Activated B cell treated with CpG ODN at 0.5 μM for 24 hours (primary cell): Measurements from ENCODE around the gene RASD2. TPM values are rescaled to one million over a fixed set of nuclear protein-coding genes. Genes with fewer than 3 reads are reported as not detected.
"Not testable (repeated sequence)": the region's sequence is repeated elsewhere in the genome, so short reads cannot be mapped to it uniquely, and the experiment has no call there.

Experiments
- ATAC-seq: fragments of 200-7000 bp; cut with Tn5 transposase; one replicate; pipeline ENCODE4 v1.10.0; 2021; ENCODE audit warnings: low read depth, mild to moderate bottlenecking, moderate library complexity
- CTCF ChIA-PET: fragments of 350-600 bp; sonication (Branson Sonifier 250); formaldehyde crosslinking; loops from one replicate; lab custom pipeline; 2021; ENCODE audit warnings: antibody characterized with exemption; lab: Charles Lee
- POLR2A ChIA-PET: fragments of 350-600 bp; sonication (Branson Sonifier 250); formaldehyde crosslinking; loops from one replicate; lab custom pipeline; 2021; ENCODE audit warnings: antibody characterized with exemption; lab: Charles Lee
- DNase-seq: peaks from one replicate; pipeline ENCODE4 v3.0.0; 2022
- H3K27ac Mint-ChIP-seq: one replicate; pipeline ENCODE4 v1.8.0; 2020; ENCODE audit warnings: mixed read lengths
- H3K27me3 Mint-ChIP-seq: one replicate; pipeline ENCODE4 v1.8.0; 2021; ENCODE audit warnings: mixed read lengths
- H3K36me3 Mint-ChIP-seq: one replicate; pipeline ENCODE4 v1.8.0; 2021; ENCODE audit warnings: low read depth, mixed read lengths
- H3K4me1 Mint-ChIP-seq: one replicate; pipeline ENCODE4 v1.8.0; 2021; ENCODE audit warnings: mixed read lengths
- H3K4me3 Mint-ChIP-seq: one replicate; pipeline ENCODE4 v1.8.0; 2020; ENCODE audit warnings: mild to moderate bottlenecking, mixed read lengths
- H3K9me3 Mint-ChIP-seq: one replicate; pipeline ENCODE4 v1.8.0; 2020; ENCODE audit warnings: mixed read lengths
- CTCF ChIP-seq: fragments of 200-600 bp; IDR thresholded peaks from one replicate; pipeline ENCODE4 v1.8.0; 2022; ENCODE audit warnings: antibody characterized with exemption, mild to moderate bottlenecking
- intact Hi-C: fragments of 100-400 bp; cut with micrococcal nuclease; formaldehyde crosslinking; loops from one replicate; pipeline ENCODE4 v1.15.1; 2024
- total RNA-seq: library from RNA; stranded (reverse); gene quantifications from 2 replicates; pipeline ENCODE4 v1.2.3, GENCODE V29; 2022

Gene RASD2
- total RNA-seq, 1 donor from 2014 or later = not detected

GRCh38 chr22:35498026-35498800 is 42.4 kb upstream of the RASD2 start:
- Mint-ChIP-seq H3K36me3 (no peaks in the 10 kb centered on the region), H3K4me3 (no peak overlapping the region), H3K9me3 (no peaks in the 10 kb centered on the region), H3K27me3 (peaks cover 45% of the 10 kb centered on the region), H3K27ac (no peak overlapping the region), H3K4me1 (no peaks in the 10 kb centered on the region)
- CTCF ChIA-PET = no interaction called here
- ATAC-seq (no peak), DNase-seq (no peak)
- POLR2A ChIA-PET = no interaction called here
- intact Hi-C loops = no loop called here
- no peak for TF ChIP-seq CTCF

DNA sequence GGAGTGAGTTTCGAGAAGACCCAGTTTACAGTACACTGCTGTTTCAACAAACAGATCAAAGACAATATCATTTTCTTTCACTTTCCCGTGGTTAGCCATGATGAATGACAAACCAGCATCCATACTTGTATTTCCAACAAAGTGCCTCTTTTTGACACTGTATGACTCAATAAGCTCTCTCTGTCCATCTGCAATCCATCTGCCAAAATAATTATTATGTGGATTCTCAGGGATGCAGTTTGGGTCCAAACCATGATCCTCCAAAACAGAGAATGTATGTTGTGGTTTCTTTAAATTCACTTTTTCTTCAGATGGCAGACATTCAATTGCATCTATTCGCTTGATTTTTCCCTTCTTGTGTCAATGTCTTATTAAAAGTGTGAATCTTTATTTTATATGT is 37.8 kb upstream of the RASD2 start:
- POLR2A ChIA-PET = no interaction called here
- H3K36me3 Mint-ChIP-seq = no peaks in the 10 kb centered on the region
- TF ChIP-seq CTCF = no peak
- H3K4me1 Mint-ChIP-seq = no peaks in the 10 kb centered on the region
- no peaks in the 10 kb centered on the region for H3K9me3 Mint-ChIP-seq
- H3K27ac Mint-ChIP-seq = no peak overlapping the region
- no peak overlapping the region for H3K4me3 Mint-ChIP-seq
- CTCF ChIA-PET = no interaction called here
- intact Hi-C loops = no loop called here
- ATAC-seq (no peak), DNase-seq (no peak)
- peaks cover 24% of the 10 kb centered on the region for H3K27me3 Mint-ChIP-seq

GRCh38 chr22:35505399-35506258 is 35.0 kb upstream of the RASD2 start:
- Mint-ChIP-seq H3K36me3 (no peaks in the 10 kb centered on the region), H3K4me1 (no peaks in the 10 kb centered on the region), H3K9me3 (no peaks in the 10 kb centered on the region), H3K27me3 (peaks cover 27% of the 10 kb centered on the region), H3K4me3 (no peak overlapping the region), H3K27ac (no peak overlapping the region)
- CTCF ChIA-PET = no interaction called here
- TF ChIP-seq CTCF = no peak
- DNase-seq (no peak), ATAC-seq (no peak)
- intact Hi-C loops = no loop called here
- POLR2A ChIA-PET = no interaction called here

DNA sequence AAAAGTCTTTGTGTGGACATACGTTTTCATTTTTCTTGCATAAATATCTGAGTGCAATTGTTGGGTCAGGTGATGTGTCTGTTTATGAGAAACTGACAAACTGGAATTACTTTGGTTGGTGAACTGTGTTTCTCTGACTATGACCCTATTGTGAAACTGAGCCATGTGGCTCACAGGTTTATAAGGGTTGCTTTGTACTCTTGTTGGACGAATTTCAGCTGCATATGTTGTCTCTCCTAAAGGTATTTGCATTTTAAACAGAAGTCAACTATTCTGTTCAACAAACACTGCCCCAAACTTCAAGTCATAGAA is 34.4 kb upstream of the RASD2 start:
- Mint-ChIP-seq H3K9me3 (no peaks in the 10 kb centered on the region), H3K4me1 (no peaks in the 10 kb centered on the region), H3K36me3 (no peaks in the 10 kb centered on the region), H3K27ac (no peak overlapping the region), H3K4me3 (no peak overlapping the region), H3K27me3 (peaks cover 31% of the 10 kb centered on the region)
- no peak for TF ChIP-seq CTCF
- ChIA-PET CTCF (no interaction called here), POLR2A (no interaction called here)
- ATAC-seq = no peak
- intact Hi-C loops = no loop called here
- DNase-seq = no peak

DNA sequence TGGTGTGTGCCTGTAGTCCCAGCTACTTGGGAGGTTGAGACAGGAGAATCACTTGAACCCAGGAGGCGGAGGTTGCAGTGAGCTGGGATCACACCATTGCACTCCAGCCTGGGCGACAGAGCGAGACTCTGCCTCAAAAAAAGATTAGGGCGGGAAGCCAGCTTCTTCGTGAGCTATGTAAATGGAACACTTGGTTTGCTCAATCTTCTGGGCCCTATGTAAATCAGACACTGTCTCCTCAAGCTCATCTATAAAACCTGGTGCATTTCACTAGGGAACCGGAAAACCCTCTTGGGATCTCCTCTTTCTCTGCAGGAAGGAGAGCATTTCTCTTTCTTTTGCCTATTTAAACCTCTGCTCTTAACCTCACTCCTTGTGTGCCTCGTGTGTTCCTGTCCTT is 32.8 kb upstream of the RASD2 start:
- ATAC-seq, H3K4me3 Mint-ChIP-seq, intact Hi-C loops, CTCF ChIA-PET, H3K4me1 Mint-ChIP-seq, POLR2A ChIA-PET, H3K9me3 Mint-ChIP-seq, DNase-seq, H3K36me3 Mint-ChIP-seq, H3K27ac Mint-ChIP-seq: not testable (repeated sequence)
- H3K27me3 Mint-ChIP-seq = peaks cover 28% of the 10 kb centered on the region
